Body of pancreas (tissue), 4 donors: ENCODE results near the gene MRFAP1L1.

ENCODE experiments used
- POLR2A ChIP-seq, 3 donors: fragments of 450-650 bp; IDR thresholded peaks; one replicate each; pipeline ENCODE4 v1.6.1; 2016; ENCODE audit warnings: antibody characterized with exemption in 3 of 3, mild to moderate bottlenecking in 2 of 3
- TF ChIP-seq, protein P1 (sequence below), 7 experiments: fragments of 450-650 bp in 4 of 7; fragments of 200-600 bp in 3 of 7; sonication (generic) in 3 of 7; IDR thresholded peaks; one replicate each; pipeline ENCODE4 v1.5.1; 2016 to 2019; ENCODE audit warnings: antibody characterized with exemption in 7 of 7

DNA sequence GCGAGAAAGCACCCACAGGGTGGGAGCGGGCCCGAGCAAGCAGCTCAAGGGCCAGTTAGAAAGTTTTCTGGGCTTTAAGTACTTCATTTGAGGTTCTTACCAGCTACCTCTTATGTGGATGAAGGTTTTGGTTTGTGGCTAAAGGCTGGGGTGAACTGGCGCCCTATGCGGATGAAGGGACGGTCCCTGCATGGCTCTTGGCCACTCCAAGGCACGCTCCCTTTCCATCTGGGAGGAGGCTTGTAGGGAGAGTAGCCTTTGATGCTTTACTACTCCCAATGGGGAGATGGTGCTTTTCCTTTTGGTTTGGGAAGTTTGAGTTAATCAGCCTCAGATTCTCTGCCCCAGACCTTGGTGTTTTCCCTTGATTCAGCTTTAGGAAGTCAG lies 51.5 kb downstream of the MRFAP1L1 start:
- TF ChIP-seq, protein P1, sequence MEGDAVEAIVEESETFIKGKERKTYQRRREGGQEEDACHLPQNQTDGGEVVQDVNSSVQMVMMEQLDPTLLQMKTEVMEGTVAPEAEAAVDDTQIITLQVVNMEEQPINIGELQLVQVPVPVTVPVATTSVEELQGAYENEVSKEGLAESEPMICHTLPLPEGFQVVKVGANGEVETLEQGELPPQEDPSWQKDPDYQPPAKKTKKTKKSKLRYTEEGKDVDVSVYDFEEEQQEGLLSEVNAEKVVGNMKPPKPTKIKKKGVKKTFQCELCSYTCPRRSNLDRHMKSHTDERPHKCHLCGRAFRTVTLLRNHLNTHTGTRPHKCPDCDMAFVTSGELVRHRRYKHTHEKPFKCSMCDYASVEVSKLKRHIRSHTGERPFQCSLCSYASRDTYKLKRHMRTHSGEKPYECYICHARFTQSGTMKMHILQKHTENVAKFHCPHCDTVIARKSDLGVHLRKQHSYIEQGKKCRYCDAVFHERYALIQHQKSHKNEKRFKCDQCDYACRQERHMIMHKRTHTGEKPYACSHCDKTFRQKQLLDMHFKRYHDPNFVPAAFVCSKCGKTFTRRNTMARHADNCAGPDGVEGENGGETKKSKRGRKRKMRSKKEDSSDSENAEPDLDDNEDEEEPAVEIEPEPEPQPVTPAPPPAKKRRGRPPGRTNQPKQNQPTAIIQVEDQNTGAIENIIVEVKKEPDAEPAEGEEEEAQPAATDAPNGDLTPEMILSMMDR (IDR thresholded peaks at IDR 0.05): no peak
- no peak for TF ChIP-seq POLR2A (IDR thresholded peaks at IDR 0.05)
